Loucy (cell line): ENCODE data around the gene UMODL1.

Experiments
- H2AFZ ChIP-seq: fragments of 200-600 bp; sonication (generic); 2 replicates; pipeline ENCODE4 v1.6.0; 2016; ENCODE audit warnings: antibody characterized with exemption, mild to moderate bottlenecking, low read length, moderate library complexity
- H3F3A ChIP-seq: fragments of 200-600 bp; 2 replicates; pipeline ENCODE4 v1.6.0; 2016; ENCODE audit warnings: antibody characterized with exemption, low read depth, mild to moderate bottlenecking
- H3K27me3 ChIP-seq: fragments of 200-600 bp; sonication (generic); 2 replicates; pipeline ENCODE4 v1.6.1; 2014; ENCODE audit warnings: low read length, mild to moderate bottlenecking; ENCODE audit not compliant: insufficient read depth, poor library complexity, severe bottlenecking
- H3K36me3 ChIP-seq: fragments of 200-600 bp; sonication (generic); 2 replicates; pipeline ENCODE4 v1.6.1; 2016; ENCODE audit warnings: low read length; ENCODE audit not compliant: insufficient read depth
- H3K4me1 ChIP-seq: fragments of 200-600 bp; sonication (generic); 2 replicates; pipeline ENCODE4 v1.5.1; 2014; ENCODE audit warnings: low read length, mild to moderate bottlenecking; ENCODE audit not compliant: insufficient read depth, poor library complexity, severe bottlenecking
- H3K4me2 ChIP-seq: fragments of 200-600 bp; sonication (generic); 2 replicates; pipeline ENCODE4 v1.6.0; 2014; ENCODE audit warnings: antibody characterized with exemption, low read length, low read depth, mild to moderate bottlenecking; ENCODE audit not compliant: poor library complexity, severe bottlenecking
- H3K4me3 ChIP-seq: fragments of 200-600 bp; sonication (generic); 2 replicates; pipeline ENCODE4 v1.5.1; 2014; ENCODE audit warnings: low read length, mild to moderate bottlenecking, mixed read lengths; ENCODE audit not compliant: poor library complexity, severe bottlenecking
- H3K79me2 ChIP-seq: fragments of 200-600 bp; sonication (generic); 2 replicates; pipeline ENCODE4 v1.6.1; 2014; ENCODE audit warnings: low read length; ENCODE audit not compliant: insufficient read depth
- H3K9ac ChIP-seq: fragments of 200-600 bp; sonication (generic); 2 replicates; pipeline ENCODE4 v1.6.0; 2014; ENCODE audit warnings: mild to moderate bottlenecking, low read depth, low read length, moderate library complexity; ENCODE audit not compliant: poor library complexity, severe bottlenecking
- H3K9me2 ChIP-seq: fragments of 200-600 bp; sonication (generic); replicated peaks from 2 replicates; pipeline ENCODE4 v1.6.1; 2016; ENCODE audit warnings: low read depth, low read length, mixed read lengths
- H3K9me3 ChIP-seq: fragments of 200-600 bp; sonication (generic); 2 replicates; pipeline ENCODE4 v1.6.1; 2014; ENCODE audit warnings: mild to moderate bottlenecking, antibody characterized with exemption, low read length, low read depth; ENCODE audit not compliant: insufficient read depth
- H4K20me1 ChIP-seq: fragments of 200-600 bp; sonication (generic); 2 replicates; pipeline ENCODE4 v1.6.0; 2014; ENCODE audit warnings: antibody characterized with exemption, low read length, mild to moderate bottlenecking; ENCODE audit not compliant: insufficient read depth, poor library complexity, severe bottlenecking
- CTCF ChIP-seq: fragments of 200-600 bp; sonication (generic); conservative IDR thresholded peaks from 2 replicates; pipeline ENCODE4 v1.5.1; 2014; ENCODE audit warnings: mild to moderate bottlenecking, antibody characterized with exemption, low read length
- EZH2phosphoT487 ChIP-seq: fragments of 200-600 bp; IDR thresholded peaks from 2 replicates; pipeline ENCODE4 v1.6.1; 2018; ENCODE audit warnings: antibody characterized with exemption, mild to moderate bottlenecking, moderate library complexity, borderline replicate concordance

UMODL1 gene

GRCh38 chr21:42089665-42090310 lies 18.7 kb downstream of the UMODL1 start:
- no peaks in the 10 kb centered on the region for H3K27me3 ChIP-seq
- no peaks in the 10 kb centered on the region for H3K36me3 ChIP-seq
- no peak overlapping the region for H3K4me3 ChIP-seq
- H3K79me2 ChIP-seq, result no peaks in the 10 kb centered on the region
- H3K4me2 ChIP-seq, result peak overlapping the region; percentile 9
- TF ChIP-seq EZH2phosphoT487, result no peak
- TF ChIP-seq CTCF, result no peak
- no peak overlapping the region for H2AFZ ChIP-seq
- no peaks in the 10 kb centered on the region for H3K9me2 ChIP-seq
- no peaks in the 10 kb centered on the region for H4K20me1 ChIP-seq
- peaks cover 3% of the 10 kb centered on the region; the same call in 1 of the 2 replicates for H3K9me3 ChIP-seq
- no peaks in the 10 kb centered on the region for H3F3A ChIP-seq
- peaks cover 14% of the 10 kb centered on the region for H3K4me1 ChIP-seq
- no peak overlapping the region for H3K9ac ChIP-seq

GRCh38 chr21:42091899-42092508 lies 20.9 kb downstream of the UMODL1 start:
- no peaks in the 10 kb centered on the region for H3K36me3 ChIP-seq
- no peaks in the 10 kb centered on the region for H4K20me1 ChIP-seq
- H3K4me1 ChIP-seq, result peaks cover 14% of the 10 kb centered on the region
- no peak for TF ChIP-seq EZH2phosphoT487
- TF ChIP-seq CTCF, result no peak
- H3K9ac ChIP-seq, result no peak overlapping the region
- H3K27me3 ChIP-seq, result no peaks in the 10 kb centered on the region
- H3K9me3 ChIP-seq, result peaks cover 3% of the 10 kb centered on the region; the same call in 1 of the 2 replicates
- no peak overlapping the region for H3K4me3 ChIP-seq
- no peak overlapping the region for H3K4me2 ChIP-seq
- no peaks in the 10 kb centered on the region for H3K79me2 ChIP-seq
- H3F3A ChIP-seq, result no peaks in the 10 kb centered on the region
- H2AFZ ChIP-seq, result no peak overlapping the region
- H3K9me2 ChIP-seq, result no peaks in the 10 kb centered on the region

GRCh38 chr21:42092771-42093170 lies 21.7 kb downstream of the UMODL1 start:
- no peak overlapping the region for H2AFZ ChIP-seq
- H3K9me3 ChIP-seq, result peaks cover 3% of the 10 kb centered on the region; the same call in 1 of the 2 replicates
- no peak for TF ChIP-seq EZH2phosphoT487
- no peak for TF ChIP-seq CTCF
- no peaks in the 10 kb centered on the region for H3K36me3 ChIP-seq
- H3K4me1 ChIP-seq, result peaks cover 21% of the 10 kb centered on the region
- H3K9me2 ChIP-seq, result no peaks in the 10 kb centered on the region
- H3F3A ChIP-seq, result no peaks in the 10 kb centered on the region
- no peak overlapping the region for H3K4me3 ChIP-seq
- H3K27me3 ChIP-seq, result no peaks in the 10 kb centered on the region
- no peak overlapping the region for H3K4me2 ChIP-seq
- no peaks in the 10 kb centered on the region for H4K20me1 ChIP-seq
- no peak overlapping the region for H3K9ac ChIP-seq
- no peaks in the 10 kb centered on the region for H3K79me2 ChIP-seq
